ENCODE results near the gene MAP3K2.

- TF ChIP-seq LEF1 (IDR thresholded peaks at IDR 0.05; ENCODE audit: borderline replicate concordance) (no peak), PKNOX1 (IDR thresholded peaks at IDR 0.05) (no peak), TARDBP (IDR thresholded peaks at IDR 0.05) (no peak), NFRKB (IDR thresholded peaks at IDR 0.05) (no peak), SP1 (IDR thresholded peaks at IDR 0.05) (no peak), FOXM1 (IDR thresholded peaks at IDR 0.05; ENCODE audit: borderline replicate concordance) (no peak), ZNF384 (IDR thresholded peaks at IDR 0.05) (no peak), FOXA1 (IDR thresholded peaks at IDR 0.05) (no peak), FOXK2 (IDR thresholded peaks at IDR 0.05) (no peak), ELF4 (IDR thresholded peaks at IDR 0.05) (no peak), SUZ12 (IDR thresholded peaks at IDR 0.05) (no peak), HDGF (IDR thresholded peaks at IDR 0.05; ENCODE audit: borderline replicate concordance) (no peak)
Measured at GRCh38 chr2:127360242-127360641, 27.5 kb downstream of the MAP3K2 start.

All from HEK293T (cell line).